Fibroblast of lung (primary cell): ENCODE measurements around the gene DTL. TPM values are rescaled to one million over a fixed set of nuclear protein-coding genes. Genes with fewer than 3 reads are reported as not detected.

ENCODE experiments used
- DNase-seq, 2 donors: peaks; one replicate each; pipeline versions ENCODE4 v3.0.0 to v3.0.0-alpha.2; 2010; ENCODE audit warnings: low read depth in 2 of 2
- H2AFZ ChIP-seq: 2 replicates; pipeline ENCODE4 v1.5.1; 2012; ENCODE audit warnings: low read length, control low read depth, inconsistent platforms
- H3K27ac ChIP-seq: 2 replicates; pipeline ENCODE4 v1.5.1; 2011; ENCODE audit warnings: low read length, control low read depth; ENCODE audit not compliant: insufficient read depth
- H3K27me3 ChIP-seq: 2 replicates; pipeline ENCODE4 v1.5.1; 2011; ENCODE audit warnings: mild to moderate bottlenecking, low read length; ENCODE audit not compliant: control insufficient read depth, insufficient read depth
- H3K36me3 ChIP-seq: 2 replicates; pipeline ENCODE4 v1.5.1; 2011; ENCODE audit warnings: low read length; ENCODE audit not compliant: control insufficient read depth, insufficient read depth
- H3K4me1 ChIP-seq: 2 replicates; pipeline ENCODE4 v1.5.1; 2011; ENCODE audit warnings: low read length; ENCODE audit not compliant: control insufficient read depth, insufficient read depth; ENCODE audit errors: extremely low read depth
- H3K4me2 ChIP-seq: 2 replicates; pipeline ENCODE4 v1.5.1; 2011; ENCODE audit warnings: low read length, control low read depth; ENCODE audit not compliant: insufficient read depth; ENCODE audit errors: extremely low read depth
- H3K4me3 ChIP-seq, 4 experiments: fragments of 200-600 bp in 1 of 4; sonication (generic) in 1 of 4; replicated peaks in 1 of 4; 2 replicates each; pipeline ENCODE4 v1.5.1; 2011 to 2016; ENCODE audit warnings: low read length in 4 of 4, low read depth in 3 of 4, mild to moderate bottlenecking in 3 of 4, control low read depth in 2 of 4, inconsistent platforms in 1 of 4, mixed read lengths in 1 of 4; ENCODE audit not compliant: insufficient read depth in 1 of 4; ENCODE audit errors: control extremely low read depth in 1 of 4
- H3K79me2 ChIP-seq: 2 replicates; pipeline ENCODE4 v1.5.1; 2012; ENCODE audit warnings: mild to moderate bottlenecking, low read length, inconsistent platforms; ENCODE audit not compliant: control insufficient read depth, insufficient read depth
- H3K9ac ChIP-seq: 2 replicates; pipeline ENCODE4 v1.5.1; 2011; ENCODE audit warnings: mild to moderate bottlenecking, low read length, control low read depth; ENCODE audit not compliant: insufficient read depth
- H3K9me3 ChIP-seq: 2 replicates; pipeline ENCODE4 v1.5.1; 2012; ENCODE audit warnings: low read depth, low read length; ENCODE audit not compliant: control insufficient read depth, insufficient read depth
- H4K20me1 ChIP-seq: 2 replicates; pipeline ENCODE4 v1.5.1; 2011; ENCODE audit warnings: low read length; ENCODE audit not compliant: control insufficient read depth, insufficient read depth; ENCODE audit errors: extremely low read depth
- CTCF ChIP-seq, 2 donors: IDR thresholded peaks in 1 of 2; conservative IDR thresholded peaks in 1 of 2; 1 replicate in 1 of 2; 2 replicates in 1 of 2; pipeline ENCODE4 v1.5.1; 2011 to 2012; ENCODE audit warnings: low read length in 2 of 2, control low read depth in 1 of 2, inconsistent platforms in 1 of 2, low read depth in 1 of 2, mild to moderate bottlenecking in 1 of 2
- EZH2 ChIP-seq: IDR thresholded peaks from 2 replicates; pipeline ENCODE4 v1.5.1; 2012; ENCODE audit warnings: low read length, control low read depth, mild to moderate bottlenecking; ENCODE audit errors: missing control alignments
- polyA plus RNA-seq, 2 donors: library from polyadenylated mRNA; depleted of rRNA in 1 of 2; stranded (reverse) in 1 of 2; unstranded in 1 of 2; fragments of >200 nt; gene quantifications; 2 replicates each; pipeline ENCODE4 v1.2.1, GENCODE V29; 2011 to 2012; ENCODE audit warnings: missing spikeins in 1 of 2
- total RNA-seq: library from RNA; depleted of rRNA; stranded (reverse); fragments of >200 nt; gene quantifications from 2 replicates; pipeline ENCODE4 v1.2.1, GENCODE V29; 2014

Gene DTL
- total and polyA plus RNA-seq, 2 donors (not counting 1 experiment from before 2014, with no cell fraction given) = 2.8 to 8.7 TPM

DNA sequence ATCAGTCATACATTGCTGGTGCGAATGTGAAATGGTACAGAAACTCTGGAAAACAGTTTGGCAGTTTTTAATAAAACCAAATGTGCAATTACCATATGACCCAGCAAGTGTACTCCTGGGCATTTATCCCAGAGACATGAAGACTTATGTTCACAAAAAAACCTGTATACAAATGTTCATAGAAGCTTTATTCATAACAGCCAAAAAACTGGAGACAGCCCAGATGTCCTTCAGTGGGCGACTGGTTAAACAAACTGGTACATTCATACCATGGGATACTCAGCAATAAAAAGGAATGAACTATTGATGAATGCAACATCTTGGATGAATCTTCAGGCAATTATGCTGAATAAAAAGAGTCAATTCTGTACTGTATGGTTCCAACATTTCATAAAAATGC lies 97.8 kb downstream of the DTL start:
- H3K27me3 ChIP-seq = no peaks in the 10 kb centered on the region
- H4K20me1 ChIP-seq = no peaks in the 10 kb centered on the region
- H3K4me1 ChIP-seq = no peaks in the 10 kb centered on the region
- H3K36me3 ChIP-seq = no peaks in the 10 kb centered on the region
- no peak for TF ChIP-seq EZH2
- DNase-seq = peak in 1 of 2 donors; percentile 17
- H3K79me2 ChIP-seq = no peaks in the 10 kb centered on the region
- no peak overlapping the region for H3K27ac ChIP-seq
- no peak overlapping the region for H3K9ac ChIP-seq
- H3K4me3 ChIP-seq = no peak overlapping the region
- no peak overlapping the region for H3K4me2 ChIP-seq
- no peak overlapping the region for H2AFZ ChIP-seq
- H3K9me3 ChIP-seq = no peaks in the 10 kb centered on the region

DNA sequence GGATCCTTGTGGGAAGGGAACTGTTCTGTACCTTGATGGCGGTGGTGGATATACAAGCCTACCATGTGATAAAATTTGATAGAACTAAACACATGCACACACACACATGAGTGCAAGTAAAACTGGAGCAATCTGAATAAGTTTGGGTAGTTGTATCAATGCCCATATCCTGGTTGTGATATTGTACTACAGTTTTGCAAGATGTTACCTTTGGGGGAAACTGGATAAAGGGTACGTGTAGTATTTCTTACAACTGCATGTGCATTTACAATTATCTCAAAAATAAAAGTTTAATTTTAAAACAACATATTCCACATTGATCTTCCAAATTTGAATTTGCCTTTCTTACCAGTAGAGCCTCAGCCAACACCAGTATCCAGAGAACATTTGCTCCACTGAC lies 99.6 kb downstream of the DTL start:
- Histone ChIP-seq H3K36me3 (no peaks in the 10 kb centered on the region), H3K27ac (no peak overlapping the region), H3K9me3 (no peaks in the 10 kb centered on the region), H3K4me1 (no peaks in the 10 kb centered on the region), H3K9ac (no peak overlapping the region), H3K4me3 (no peak overlapping the region), H3K27me3 (no peaks in the 10 kb centered on the region), H3K79me2 (no peaks in the 10 kb centered on the region), H2AFZ (no peak overlapping the region), H4K20me1 (no peaks in the 10 kb centered on the region), H3K4me2 (no peak overlapping the region)
- TF ChIP-seq EZH2 = no peak
- no peak for TF ChIP-seq CTCF (conservative IDR thresholded peaks at IDR 0.05 in 1 of 2, IDR thresholded peaks at IDR 0.05 in 1 of 2; ENCODE audit: low read depth in 1 of 2, low read length in 2 of 2)
- DNase-seq = no peak

DNA sequence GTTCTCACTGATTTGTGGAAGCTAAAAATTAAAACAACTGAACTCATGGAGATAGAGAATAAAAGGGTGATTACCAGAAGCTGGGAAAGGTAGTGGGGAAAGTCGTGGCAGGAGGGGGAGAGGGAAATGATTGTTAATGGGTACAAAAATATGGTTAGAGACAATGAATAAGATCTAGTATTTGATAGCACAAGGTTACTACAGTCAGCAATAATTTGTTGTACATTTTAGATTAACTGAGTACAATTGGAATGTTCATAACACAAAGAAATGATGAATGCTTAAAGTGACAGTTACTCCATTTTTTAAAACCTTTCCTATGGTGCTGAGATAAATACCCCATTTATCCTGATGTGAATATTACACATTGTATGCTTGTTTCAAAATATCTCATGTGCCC lies 102.3 kb downstream of the DTL start:
- Histone ChIP-seq H3K4me3 (no peak overlapping the region), H3K79me2 (no peaks in the 10 kb centered on the region), H3K4me2 (no peak overlapping the region), H3K27ac (no peak overlapping the region), H3K4me1 (no peaks in the 10 kb centered on the region), H3K36me3 (no peaks in the 10 kb centered on the region), H3K9me3 (no peaks in the 10 kb centered on the region), H4K20me1 (no peaks in the 10 kb centered on the region), H2AFZ (no peak overlapping the region), H3K9ac (no peak overlapping the region), H3K27me3 (no peaks in the 10 kb centered on the region)
- DNase-seq = no peak
- no peak for TF ChIP-seq EZH2
- no peak for TF ChIP-seq CTCF (conservative IDR thresholded peaks at IDR 0.05 in 1 of 2, IDR thresholded peaks at IDR 0.05 in 1 of 2; ENCODE audit: low read depth in 1 of 2, low read length in 2 of 2)

DNA sequence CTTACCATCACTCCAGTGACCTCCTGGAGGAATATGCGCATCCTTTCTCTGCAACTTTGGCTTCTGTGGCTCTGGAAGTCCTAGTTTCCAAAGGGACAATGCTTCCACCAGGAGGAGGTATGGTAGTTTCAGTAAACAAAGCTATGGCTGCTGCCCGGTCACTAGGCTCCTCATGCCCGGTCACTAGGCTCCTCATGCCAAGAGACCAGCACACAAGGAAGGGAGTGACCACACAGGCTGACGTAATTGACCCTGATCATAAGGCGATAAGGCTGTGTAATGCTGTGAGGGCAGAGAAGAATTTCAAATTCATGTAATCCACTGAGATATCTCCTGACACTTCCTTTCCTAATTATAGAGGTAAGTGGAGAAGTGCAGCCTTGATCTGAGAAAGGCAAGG lies 102.9 kb downstream of the DTL start:
- Histone ChIP-seq H3K79me2 (no peaks in the 10 kb centered on the region), H2AFZ (no peak overlapping the region), H3K27me3 (no peaks in the 10 kb centered on the region), H3K9me3 (no peaks in the 10 kb centered on the region), H3K9ac (no peak overlapping the region), H3K4me1 (no peaks in the 10 kb centered on the region), H3K36me3 (no peaks in the 10 kb centered on the region), H3K4me2 (no peak overlapping the region), H4K20me1 (no peaks in the 10 kb centered on the region), H3K27ac (no peak overlapping the region), H3K4me3 (no peak overlapping the region)
- no peak for TF ChIP-seq CTCF (conservative IDR thresholded peaks at IDR 0.05 in 1 of 2, IDR thresholded peaks at IDR 0.05 in 1 of 2; ENCODE audit: low read depth in 1 of 2, low read length in 2 of 2)
- no peak for TF ChIP-seq EZH2
- no peak for DNase-seq
